ENCODE results near the gene ARMCX4.
A peak's percentile ranks its signal among the peaks of the same experiment; 100 is the strongest.
"Not testable (repeated sequence)": the region's sequence is repeated elsewhere in the genome, so short reads cannot be mapped to it uniquely, and the experiment has no call there.

The ARMCX4 gene

GRCh38 chrX:101485212-101485949 is at the start of gene ARMCX4:
Gene ARMCX4, plus strand, starts transcription at chrX:101485456. Its CDS starts 3,134 bp downstream, at chrX:101488590.
- peak; percentile 48 for DNase-seq

- no peak for DNase-seq
Measured at GRCh38 chrX:101442085-101442484, 43.2 kb upstream of the ARMCX4 start.

- no peak for DNase-seq
Measured at GRCh38 chrX:101449279-101449678, 36.0 kb upstream of the ARMCX4 start.

GRCh38 chrX:101450085-101450484 is 35.2 kb upstream of the ARMCX4 start:
- DNase-seq = no peak

- DNase-seq = no peak
Measured at GRCh38 chrX:101450961-101451360, 34.3 kb upstream of the ARMCX4 start.

- DNase-seq = no peak
Measured at GRCh38 chrX:101452056-101452455, 33.2 kb upstream of the ARMCX4 start.

GRCh38 chrX:101460669-101461068 is 24.6 kb upstream of the ARMCX4 start:
- no peak for DNase-seq

- DNase-seq = no peak
Measured at GRCh38 chrX:101462892-101463291, 22.4 kb upstream of the ARMCX4 start.

GRCh38 chrX:101478366-101478765 is 6.9 kb upstream of the ARMCX4 start:
- no peak for DNase-seq

GRCh38 chrX:101482296-101482695 is 3.0 kb upstream of the ARMCX4 start:
- no peak for DNase-seq

GRCh38 chrX:101483705-101484104 is 1.6 kb upstream of the ARMCX4 start:
- DNase-seq = no peak

- DNase-seq = no peak
Measured at GRCh38 chrX:101484135-101484534, 1.1 kb upstream of the ARMCX4 start.

- no peak for DNase-seq
Measured at GRCh38 chrX:101488796-101489195, 3.5 kb downstream of the ARMCX4 start.

- DNase-seq = no peak
Measured at GRCh38 chrX:101491943-101492342, 6.7 kb downstream of the ARMCX4 start.

GRCh38 chrX:101493225-101493624 is 8.0 kb downstream of the ARMCX4 start:
- DNase-seq = no peak

GRCh38 chrX:101502929-101503328 is 17.7 kb downstream of the ARMCX4 start:
- DNase-seq = not testable (repeated sequence)

- DNase-seq = no peak
Measured at GRCh38 chrX:101507372-101507771, 22.1 kb downstream of the ARMCX4 start.

- DNase-seq = no peak
Measured at GRCh38 chrX:101507986-101508385, 22.7 kb downstream of the ARMCX4 start.

GRCh38 chrX:101530944-101531343 is 45.7 kb downstream of the ARMCX4 start:
- DNase-seq = no peak
